Chondrocyte (in vitro differentiated cells): ENCODE data around the gene SGMS1. TPM values are rescaled to one million over a fixed set of nuclear protein-coding genes. Genes with fewer than 3 reads are reported as not detected.

Experiments used
- DNase-seq: peaks from one replicate; pipeline ENCODE4 v3.0.0; 2021; ENCODE audit warnings: mixed read lengths, low spot score
- H3K27ac Mint-ChIP-seq: one replicate; pipeline ENCODE4 v1.8.0; 2021; ENCODE audit warnings: mild to moderate bottlenecking, moderate library complexity, mixed read lengths; ENCODE audit not compliant: unreplicated experiment
- H3K27me3 Mint-ChIP-seq: 2 replicates; pipeline ENCODE4 v1.8.0; 2021; ENCODE audit warnings: low read depth, mixed read lengths
- H3K36me3 Mint-ChIP-seq: 2 replicates; pipeline ENCODE4 v1.8.0; 2021; ENCODE audit warnings: low read depth, mixed read lengths
- H3K4me1 Mint-ChIP-seq: 2 replicates; pipeline ENCODE4 v1.8.0; 2021; ENCODE audit warnings: low read depth, mild to moderate bottlenecking, mixed read lengths
- H3K4me3 Mint-ChIP-seq: one replicate; pipeline ENCODE4 v1.8.0; 2021; ENCODE audit warnings: mild to moderate bottlenecking, moderate library complexity, mixed read lengths; ENCODE audit not compliant: unreplicated experiment
- H3K9me3 Mint-ChIP-seq: 2 replicates; pipeline ENCODE4 v1.8.0; 2021; ENCODE audit warnings: low read depth, mixed read lengths
- total RNA-seq: library from RNA; stranded (reverse); gene quantifications from 3 replicates; pipeline ENCODE4 v1.2.1, GENCODE V29; 2021
- TF ChIP-seq, protein P1 (sequence below): fragments of 200-600 bp; sonication (generic); IDR thresholded peaks from 2 replicates; pipeline ENCODE4 v1.5.0; 2021; ENCODE audit warnings: antibody characterized with exemption, mild to moderate bottlenecking, moderate library complexity

The SGMS1 gene
- total RNA-seq, 1 donor from 2014 or later: 27.1 TPM

DNA sequence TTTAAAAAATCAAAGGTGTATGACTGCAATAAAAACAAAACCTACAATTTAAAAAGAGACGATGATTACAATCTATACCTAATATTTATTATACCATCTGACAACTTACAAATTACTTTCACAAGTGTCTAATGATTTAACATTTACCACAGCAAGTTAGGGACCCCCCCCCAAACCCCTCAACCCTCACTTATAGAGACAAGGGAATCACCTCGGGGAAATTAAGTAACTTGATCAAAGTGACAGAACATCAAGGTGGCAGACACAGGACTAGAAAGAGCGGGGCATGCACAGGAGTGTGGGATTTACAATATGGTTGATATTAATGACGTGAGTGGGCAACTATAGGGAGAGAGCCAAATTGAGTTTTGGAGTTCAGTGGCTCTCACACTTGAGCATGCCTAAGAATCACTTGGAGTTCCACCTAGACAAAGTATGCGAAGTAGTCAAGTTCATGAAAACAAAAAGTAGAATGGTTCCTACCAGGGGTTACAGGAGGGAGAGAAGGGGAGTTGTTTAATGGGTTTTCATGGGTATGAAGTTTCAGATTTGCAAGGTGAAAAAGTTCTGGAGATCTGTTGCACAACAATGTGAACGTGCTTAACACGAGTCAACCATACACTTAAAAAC is 43.4 kb downstream of the SGMS1 start:
- Mint-ChIP-seq H3K27me3 (no peaks in the 10 kb centered on the region), H3K9me3 (no peaks in the 10 kb centered on the region), H3K27ac (no peak overlapping the region), H3K4me3 (no peak overlapping the region), H3K4me1 (peaks cover 25% of the 10 kb centered on the region), H3K36me3 (peaks cover 2% of the 10 kb centered on the region)
- TF ChIP-seq, protein P1, sequence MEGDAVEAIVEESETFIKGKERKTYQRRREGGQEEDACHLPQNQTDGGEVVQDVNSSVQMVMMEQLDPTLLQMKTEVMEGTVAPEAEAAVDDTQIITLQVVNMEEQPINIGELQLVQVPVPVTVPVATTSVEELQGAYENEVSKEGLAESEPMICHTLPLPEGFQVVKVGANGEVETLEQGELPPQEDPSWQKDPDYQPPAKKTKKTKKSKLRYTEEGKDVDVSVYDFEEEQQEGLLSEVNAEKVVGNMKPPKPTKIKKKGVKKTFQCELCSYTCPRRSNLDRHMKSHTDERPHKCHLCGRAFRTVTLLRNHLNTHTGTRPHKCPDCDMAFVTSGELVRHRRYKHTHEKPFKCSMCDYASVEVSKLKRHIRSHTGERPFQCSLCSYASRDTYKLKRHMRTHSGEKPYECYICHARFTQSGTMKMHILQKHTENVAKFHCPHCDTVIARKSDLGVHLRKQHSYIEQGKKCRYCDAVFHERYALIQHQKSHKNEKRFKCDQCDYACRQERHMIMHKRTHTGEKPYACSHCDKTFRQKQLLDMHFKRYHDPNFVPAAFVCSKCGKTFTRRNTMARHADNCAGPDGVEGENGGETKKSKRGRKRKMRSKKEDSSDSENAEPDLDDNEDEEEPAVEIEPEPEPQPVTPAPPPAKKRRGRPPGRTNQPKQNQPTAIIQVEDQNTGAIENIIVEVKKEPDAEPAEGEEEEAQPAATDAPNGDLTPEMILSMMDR: no peak
- no peak for DNase-seq

DNA sequence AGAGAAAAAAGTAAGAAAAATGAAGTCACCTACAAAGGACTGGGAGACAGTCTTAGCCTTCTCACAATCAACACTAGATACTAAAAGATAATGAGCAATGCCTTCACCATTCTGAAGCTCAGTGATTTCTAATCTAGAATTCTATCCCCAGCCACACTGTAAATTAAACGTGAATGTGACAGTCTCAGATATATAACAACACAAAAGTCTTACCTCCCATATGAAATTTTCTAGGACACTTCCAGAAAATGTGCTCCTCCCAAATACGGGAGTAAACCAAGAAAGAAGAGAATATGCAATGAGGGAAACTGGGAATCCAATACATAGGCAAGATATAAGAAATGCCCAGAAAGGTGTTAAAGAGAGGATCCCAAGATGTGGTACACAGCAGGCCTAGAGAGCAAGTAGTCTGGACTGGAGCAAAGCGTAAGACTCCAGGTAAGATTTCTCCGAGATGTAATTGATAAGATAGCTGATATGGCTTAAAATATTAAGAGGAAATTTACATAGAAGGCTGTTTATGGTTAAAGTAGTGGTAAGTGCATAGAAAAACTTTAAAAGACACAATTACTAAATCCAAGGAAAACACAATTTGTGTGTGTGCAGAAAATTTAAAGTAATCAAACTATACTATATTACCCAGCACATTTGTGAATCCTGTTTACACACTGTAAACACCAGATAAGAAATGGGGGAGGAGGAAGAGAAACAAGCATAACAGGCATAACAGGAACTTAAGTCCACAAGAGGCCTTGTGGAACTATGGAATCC is 44.1 kb downstream of the SGMS1 start:
- Mint-ChIP-seq H3K9me3 (no peaks in the 10 kb centered on the region), H3K27me3 (no peaks in the 10 kb centered on the region), H3K27ac (no peak overlapping the region), H3K4me3 (no peak overlapping the region), H3K36me3 (peaks cover 2% of the 10 kb centered on the region), H3K4me1 (peaks cover 25% of the 10 kb centered on the region)
- TF ChIP-seq, protein P1: no peak
- DNase-seq: no peak

DNA sequence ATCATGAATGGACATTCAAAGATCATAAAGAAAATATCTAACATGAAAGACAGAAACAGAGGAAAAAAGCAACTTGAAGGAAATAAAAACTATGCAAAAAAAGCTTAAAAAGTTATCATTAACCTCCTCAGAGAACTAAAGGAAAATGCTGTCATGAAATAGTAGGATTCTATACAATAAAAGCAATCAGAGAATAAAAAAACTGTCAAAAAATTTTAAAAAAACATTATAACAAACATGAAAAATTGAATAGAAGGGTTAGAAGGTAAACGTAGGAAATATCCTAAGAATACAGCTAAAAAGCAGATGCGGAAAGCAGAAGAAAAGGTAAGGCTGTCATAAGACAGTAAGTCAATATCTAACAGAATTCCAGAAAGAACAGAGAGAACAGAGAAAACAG is 44.8 kb downstream of the SGMS1 start:
- Mint-ChIP-seq H3K27ac (no peak overlapping the region), H3K36me3 (peaks cover 2% of the 10 kb centered on the region), H3K4me3 (no peak overlapping the region), H3K4me1 (peaks cover 25% of the 10 kb centered on the region), H3K9me3 (peaks cover under 1% of the 10 kb centered on the region), H3K27me3 (no peaks in the 10 kb centered on the region)
- no peak for DNase-seq
- TF ChIP-seq, protein P1: no peak

DNA sequence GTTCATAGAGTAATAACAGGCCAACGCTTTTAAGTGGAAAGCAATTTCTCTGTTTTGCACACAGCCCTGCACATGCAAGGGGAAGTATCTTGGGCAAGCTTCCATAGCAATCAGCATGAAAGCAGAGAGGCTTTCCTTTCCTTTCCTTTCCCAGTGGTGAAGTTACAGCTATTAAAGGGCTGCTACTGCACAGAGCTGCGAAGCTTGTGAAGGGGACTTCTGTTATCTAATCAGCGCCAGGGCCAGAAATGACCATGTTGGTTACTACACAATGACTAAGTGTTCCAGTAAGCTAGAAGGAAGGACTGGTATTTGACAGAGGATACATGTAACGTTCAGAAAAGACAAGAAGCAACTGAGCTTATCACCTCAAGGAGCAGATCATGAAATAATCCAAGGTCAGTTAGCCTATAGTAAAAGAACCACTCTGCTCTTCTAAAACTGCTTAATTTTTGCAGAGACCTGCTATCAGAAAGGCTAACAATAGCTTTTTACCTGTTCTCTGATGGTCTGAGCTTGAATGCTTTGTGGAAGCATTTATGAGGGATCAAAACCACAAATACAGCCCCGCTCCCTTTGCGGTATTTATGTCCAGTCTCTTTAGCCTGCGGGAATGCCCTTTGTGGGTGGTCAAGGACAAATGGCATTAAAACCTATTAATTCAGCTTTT is 45.9 kb downstream of the SGMS1 start:
- Mint-ChIP-seq H3K36me3 (peaks cover 4% of the 10 kb centered on the region), H3K27ac (no peak overlapping the region), H3K4me1 (peaks cover 29% of the 10 kb centered on the region), H3K27me3 (no peaks in the 10 kb centered on the region), H3K9me3 (peaks cover 5% of the 10 kb centered on the region), H3K4me3 (no peak overlapping the region)
- no peak for DNase-seq
- TF ChIP-seq, protein P1: no peak

DNA sequence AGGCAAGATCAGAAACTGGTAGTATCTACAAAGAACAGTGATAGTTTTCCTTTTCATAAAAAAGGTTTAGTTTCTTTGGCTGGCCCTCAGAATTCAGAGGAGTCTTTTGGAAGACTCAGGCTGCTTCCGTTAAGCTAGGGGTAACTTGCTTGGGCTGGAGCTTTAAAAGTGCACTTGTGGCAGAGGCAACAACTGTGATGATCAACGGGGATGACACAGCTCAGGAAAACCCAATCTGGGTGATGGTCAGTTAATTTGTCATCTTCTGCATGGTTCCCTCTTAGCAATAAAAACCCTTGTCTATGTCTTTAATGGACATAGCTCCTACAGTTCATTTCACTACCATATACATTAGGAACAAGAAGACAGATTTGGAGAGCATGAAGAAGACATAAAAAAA is 46.7 kb downstream of the SGMS1 start:
- peaks cover 4% of the 10 kb centered on the region for H3K36me3 Mint-ChIP-seq
- peaks cover 5% of the 10 kb centered on the region for H3K9me3 Mint-ChIP-seq
- peaks cover 37% of the 10 kb centered on the region for H3K4me1 Mint-ChIP-seq
- H3K27ac Mint-ChIP-seq: peak overlapping the region; percentile 80
- TF ChIP-seq, protein P1: no peak
- no peaks in the 10 kb centered on the region for H3K27me3 Mint-ChIP-seq
- no peak for DNase-seq
- no peak overlapping the region for H3K4me3 Mint-ChIP-seq
